Prostate gland (tissue), 2 donors: Measurements from ENCODE around the gene HDLBP.

Experiments used
- CTCF ChIP-seq, 4 experiments: fragments of 200-600 bp in 2 of 4; fragments of 450-650 bp in 2 of 4; sonication (generic) in 2 of 4; IDR thresholded peaks; 1 replicate in 3 of 4; 2 replicates in 1 of 4; pipeline ENCODE4 v1.5.1; 2016 to 2019; ENCODE audit warnings: antibody characterized with exemption in 4 of 4, mild to moderate bottlenecking in 2 of 4, moderate library complexity in 2 of 4
- POLR2A ChIP-seq: fragments of 450-650 bp; IDR thresholded peaks from one replicate; pipeline ENCODE4 v1.6.1; 2016; ENCODE audit warnings: antibody characterized with exemption, mild to moderate bottlenecking
- POLR2AphosphoS5 ChIP-seq: sonication (generic); formaldehyde crosslinking; IDR thresholded peaks from one replicate; pipeline ENCODE4 v1.6.1; 2017; ENCODE audit warnings: antibody characterized with exemption

GRCh38 chr2:241191081-241191480, 124.4 kb downstream of the HDLBP start:
- TF ChIP-seq POLR2A (no peak), POLR2AphosphoS5 (no peak), CTCF (IDR thresholded peaks at IDR 0.05) (no peak)
